SK-N-SH treated with all-trans-retinoic acid at 6 μM for 48 hours (cell line): ENCODE results near the gene YPEL4.

Source experiments
- ATAC-seq: fragments of 200-7000 bp; cut with Tn5 transposase; 3 replicates; pipeline ENCODE4 v1.9.1; 2020; ENCODE audit warnings: mild to moderate bottlenecking, moderate library complexity
- ARNTL ChIP-seq: fragments of 450-650 bp; formaldehyde crosslinking; IDR thresholded peaks from 2 replicates; pipeline ENCODE4 v1.5.0; 2020; ENCODE audit warnings: low read depth, mild to moderate bottlenecking, moderate library complexity, borderline replicate concordance
- BACH2 ChIP-seq: fragments of 250-450 bp; sonication (Bioruptor Pico); IDR thresholded peaks from 2 replicates; pipeline ENCODE4 v1.9.0; 2021; ENCODE audit warnings: mild to moderate bottlenecking, borderline replicate concordance
- CSDC2 ChIP-seq: fragments of 250-450 bp; sonication (Bioruptor Pico); IDR thresholded peaks from 2 replicates; pipeline ENCODE4 v1.5.0; 2020; ENCODE audit warnings: mild to moderate bottlenecking, moderate library complexity
- ESRRG ChIP-seq: fragments of 250-450 bp; sonication (Bioruptor Pico); IDR thresholded peaks from 2 replicates; pipeline ENCODE4 v1.6.1; 2021; ENCODE audit warnings: mild to moderate bottlenecking
- GLIS3 ChIP-seq: fragments of 250-450 bp; sonication (Bioruptor Pico); IDR thresholded peaks from 2 replicates; pipeline ENCODE4 v1.5.0; 2020; ENCODE audit warnings: mild to moderate bottlenecking, moderate library complexity
- ISL1 ChIP-seq: fragments of 250-450 bp; sonication (Bioruptor Pico); IDR thresholded peaks from 2 replicates; pipeline ENCODE4 v2.1.2; 2022; ENCODE audit warnings: mild to moderate bottlenecking, moderate library complexity
- OSR1 ChIP-seq: fragments of 250-450 bp; sonication (Bioruptor Pico); IDR thresholded peaks from 2 replicates; pipeline ENCODE4 v1.8.0; 2022; ENCODE audit warnings: moderate library complexity, mild to moderate bottlenecking, inconsistent platforms
- POU6F1 ChIP-seq: fragments of 250-450 bp; sonication (Bioruptor Pico); IDR thresholded peaks from 2 replicates; pipeline ENCODE4 v1.8.0; 2021; ENCODE audit warnings: low read depth, mild to moderate bottlenecking, moderate library complexity, borderline replicate concordance
- PPARA ChIP-seq: fragments of 250-450 bp; sonication (Bioruptor Pico); IDR thresholded peaks from 2 replicates; pipeline ENCODE4 v1.5.0; 2020; ENCODE audit warnings: mild to moderate bottlenecking, borderline replicate concordance
- SNAI2 ChIP-seq: fragments of 250-450 bp; sonication (Bioruptor Pico); IDR thresholded peaks from 2 replicates; pipeline ENCODE4 v1.5.0; 2020; ENCODE audit warnings: mild to moderate bottlenecking, moderate library complexity
- TCF4 ChIP-seq: fragments of 250-450 bp; sonication (Bioruptor Pico); IDR thresholded peaks from 2 replicates; pipeline ENCODE4 v1.8.0; 2021; ENCODE audit warnings: mild to moderate bottlenecking, moderate library complexity, borderline replicate concordance
- ZC3H10 ChIP-seq: fragments of 250-450 bp; sonication (Bioruptor Pico); IDR thresholded peaks from 2 replicates; pipeline ENCODE4 v1.5.1; 2021; ENCODE audit warnings: mild to moderate bottlenecking, moderate library complexity
- ZFP3 ChIP-seq: fragments of 250-450 bp; sonication (Bioruptor Pico); IDR thresholded peaks from 2 replicates; pipeline ENCODE4 v1.5.0; 2020; ENCODE audit warnings: mild to moderate bottlenecking, moderate library complexity
- ZFP30 ChIP-seq: fragments of 450-650 bp; formaldehyde crosslinking; IDR thresholded peaks from 2 replicates; pipeline ENCODE4 v1.5.0; 2022; ENCODE audit warnings: mild to moderate bottlenecking, moderate library complexity
- ZNF565 ChIP-seq: fragments of 450-650 bp; formaldehyde crosslinking; conservative IDR thresholded peaks from 2 replicates; pipeline ENCODE4 v1.5.0; 2020; ENCODE audit warnings: low read depth, mild to moderate bottlenecking, moderate library complexity
- ZNF70 ChIP-seq: fragments of 450-650 bp; formaldehyde crosslinking; IDR thresholded peaks from 2 replicates; pipeline ENCODE4 v1.5.0; 2020; ENCODE audit warnings: mild to moderate bottlenecking, moderate library complexity
- ZNF8 ChIP-seq: fragments of 450-650 bp; formaldehyde crosslinking; IDR thresholded peaks from 2 replicates; pipeline ENCODE4 v1.5.0; 2020; ENCODE audit warnings: mild to moderate bottlenecking, moderate library complexity
- TF ChIP-seq, protein P1 (sequence below): fragments of 250-450 bp; sonication (Bioruptor Pico); IDR thresholded peaks from 2 replicates; pipeline ENCODE4 v1.5.1; 2020; ENCODE audit warnings: low read depth, mild to moderate bottlenecking, moderate library complexity
- TF ChIP-seq, protein P2 (sequence below): fragments of 250-450 bp; sonication (Bioruptor Pico); IDR thresholded peaks from 2 replicates; pipeline ENCODE4 v1.5.0; 2020; ENCODE audit warnings: mild to moderate bottlenecking, moderate library complexity
- TF ChIP-seq, protein P3 (sequence below): fragments of 250-450 bp; sonication (Bioruptor Pico); IDR thresholded peaks from 2 replicates; pipeline ENCODE4 v1.8.0; 2020; ENCODE audit warnings: mild to moderate bottlenecking, moderate library complexity, borderline replicate concordance

The YPEL4 gene

GRCh38 chr11:57620467-57620866 lies 29.2 kb downstream of the YPEL4 start (continued):
- no peak for TF ChIP-seq BACH2 (CRISPR knock-in tag)

GRCh38 chr11:57619331-57619730 lies 30.4 kb downstream of the YPEL4 start:
- no peak for ATAC-seq
- TF ChIP-seq ESRRG (CRISPR knock-in tag) (no peak), ZNF70 (no peak), OSR1 (no peak), ZFP3 (no peak), POU6F1 (CRISPR knock-in tag) (no peak), ZFP30 (CRISPR knock-in tag) (no peak), ZC3H10 (CRISPR knock-in tag) (no peak), SNAI2 (CRISPR knock-in tag) (no peak), GLIS3 (CRISPR knock-in tag) (no peak)
- TF ChIP-seq, protein P1, sequence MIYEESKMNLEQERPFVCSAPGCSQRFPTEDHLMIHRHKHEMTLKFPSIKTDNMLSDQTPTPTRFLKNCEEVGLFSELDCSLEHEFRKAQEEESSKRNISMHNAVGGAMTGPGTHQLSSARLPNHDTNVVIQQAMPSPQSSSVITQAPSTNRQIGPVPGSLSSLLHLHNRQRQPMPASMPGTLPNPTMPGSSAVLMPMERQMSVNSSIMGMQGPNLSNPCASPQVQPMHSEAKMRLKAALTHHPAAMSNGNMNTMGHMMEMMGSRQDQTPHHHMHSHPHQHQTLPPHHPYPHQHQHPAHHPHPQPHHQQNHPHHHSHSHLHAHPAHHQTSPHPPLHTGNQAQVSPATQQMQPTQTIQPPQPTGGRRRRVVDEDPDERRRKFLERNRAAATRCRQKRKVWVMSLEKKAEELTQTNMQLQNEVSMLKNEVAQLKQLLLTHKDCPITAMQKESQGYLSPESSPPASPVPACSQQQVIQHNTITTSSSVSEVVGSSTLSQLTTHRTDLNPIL (CRISPR knock-in tag), result no peak
- TF ChIP-seq, protein P2, sequence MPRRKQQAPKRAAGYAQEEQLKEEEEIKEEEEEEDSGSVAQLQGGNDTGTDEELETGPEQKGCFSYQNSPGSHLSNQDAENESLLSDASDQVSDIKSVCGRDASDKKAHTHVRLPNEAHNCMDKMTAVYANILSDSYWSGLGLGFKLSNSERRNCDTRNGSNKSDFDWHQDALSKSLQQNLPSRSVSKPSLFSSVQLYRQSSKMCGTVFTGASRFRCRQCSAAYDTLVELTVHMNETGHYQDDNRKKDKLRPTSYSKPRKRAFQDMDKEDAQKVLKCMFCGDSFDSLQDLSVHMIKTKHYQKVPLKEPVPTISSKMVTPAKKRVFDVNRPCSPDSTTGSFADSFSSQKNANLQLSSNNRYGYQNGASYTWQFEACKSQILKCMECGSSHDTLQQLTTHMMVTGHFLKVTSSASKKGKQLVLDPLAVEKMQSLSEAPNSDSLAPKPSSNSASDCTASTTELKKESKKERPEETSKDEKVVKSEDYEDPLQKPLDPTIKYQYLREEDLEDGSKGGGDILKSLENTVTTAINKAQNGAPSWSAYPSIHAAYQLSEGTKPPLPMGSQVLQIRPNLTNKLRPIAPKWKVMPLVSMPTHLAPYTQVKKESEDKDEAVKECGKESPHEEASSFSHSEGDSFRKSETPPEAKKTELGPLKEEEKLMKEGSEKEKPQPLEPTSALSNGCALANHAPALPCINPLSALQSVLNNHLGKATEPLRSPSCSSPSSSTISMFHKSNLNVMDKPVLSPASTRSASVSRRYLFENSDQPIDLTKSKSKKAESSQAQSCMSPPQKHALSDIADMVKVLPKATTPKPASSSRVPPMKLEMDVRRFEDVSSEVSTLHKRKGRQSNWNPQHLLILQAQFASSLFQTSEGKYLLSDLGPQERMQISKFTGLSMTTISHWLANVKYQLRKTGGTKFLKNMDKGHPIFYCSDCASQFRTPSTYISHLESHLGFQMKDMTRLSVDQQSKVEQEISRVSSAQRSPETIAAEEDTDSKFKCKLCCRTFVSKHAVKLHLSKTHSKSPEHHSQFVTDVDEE (CRISPR knock-in tag), result no peak

DNA sequence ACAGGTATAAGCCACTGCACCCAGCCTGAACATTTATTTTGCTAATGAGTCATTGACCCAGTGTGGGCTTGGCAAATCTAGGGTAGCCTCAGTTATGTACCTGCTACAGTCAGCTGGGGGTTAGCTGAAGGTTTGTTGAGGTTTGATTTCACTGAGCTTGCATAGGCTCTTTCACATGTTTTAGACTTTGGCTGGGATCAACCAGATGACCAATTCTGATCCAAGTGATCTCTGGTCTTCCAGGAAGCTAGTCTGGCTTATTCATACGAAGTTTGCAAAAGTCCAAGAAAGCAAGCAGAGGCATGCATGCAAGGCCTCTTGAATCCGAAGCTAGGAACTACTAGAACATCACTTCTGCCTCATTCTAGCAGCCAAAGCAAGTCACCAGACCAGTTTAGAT lies 31.3 kb downstream of the YPEL4 start:
- ATAC-seq, result no peak
- TF ChIP-seq BACH2 (CRISPR knock-in tag) (no peak), ZNF565 (CRISPR knock-in tag) (no peak), ZFP3 (no peak)

DNA sequence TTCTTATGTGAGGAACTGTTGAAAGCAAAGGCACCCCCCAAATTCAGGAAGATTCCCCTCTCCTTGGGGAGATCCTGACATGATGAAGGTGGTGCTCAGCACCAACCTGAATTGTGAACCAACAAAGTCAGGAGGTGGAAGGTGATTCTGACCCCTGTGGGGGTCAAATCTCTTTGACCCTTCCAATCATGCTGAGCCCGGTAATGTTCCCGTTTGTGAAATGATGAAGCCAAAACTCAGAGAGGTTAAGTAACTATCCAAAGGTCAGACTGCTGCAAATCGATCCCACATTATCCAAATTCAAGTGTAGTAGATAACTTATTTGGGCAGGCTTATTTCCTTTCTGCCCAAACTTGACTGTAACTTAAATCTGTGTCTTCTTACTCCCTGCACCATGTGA lies 33.1 kb downstream of the YPEL4 start:
- ATAC-seq, result no peak
- TF ChIP-seq ESRRG (CRISPR knock-in tag), result no peak
- TF ChIP-seq ZC3H10 (CRISPR knock-in tag), result no peak
- no peak for TF ChIP-seq TCF4 (CRISPR knock-in tag)
- TF ChIP-seq POU6F1 (CRISPR knock-in tag), result no peak
- no peak for TF ChIP-seq BACH2 (CRISPR knock-in tag)
- TF ChIP-seq CSDC2 (CRISPR knock-in tag), result no peak
- TF ChIP-seq PPARA (CRISPR knock-in tag), result no peak
- TF ChIP-seq ISL1 (CRISPR knock-in tag), result no peak

DNA sequence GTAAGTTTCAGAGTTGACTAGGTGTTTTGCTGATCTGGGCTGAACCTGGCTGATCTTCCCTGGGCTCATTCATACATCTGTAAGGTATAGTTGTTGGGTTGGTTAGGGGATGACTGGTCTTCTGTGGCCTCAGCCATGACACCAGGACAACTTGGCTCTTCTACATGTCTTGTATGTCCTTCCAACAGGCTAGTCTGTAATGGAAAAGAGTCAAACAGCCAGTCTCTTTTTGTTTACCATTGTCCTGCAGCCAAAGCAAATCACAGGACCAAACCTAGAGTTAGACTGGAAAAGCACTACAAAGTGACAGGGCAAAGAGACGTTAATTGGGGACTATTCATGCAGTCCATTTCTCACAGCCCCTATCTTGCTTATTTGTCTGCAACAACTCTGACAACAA lies 34.4 kb downstream of the YPEL4 start:
- ATAC-seq, result no peak
- TF ChIP-seq, protein P1 (CRISPR knock-in tag), result no peak
- TF ChIP-seq ZNF8 (CRISPR knock-in tag), result no peak
- TF ChIP-seq ZNF70, result no peak
- TF ChIP-seq PPARA (CRISPR knock-in tag), result no peak
- TF ChIP-seq TCF4 (CRISPR knock-in tag), result no peak
- TF ChIP-seq SNAI2 (CRISPR knock-in tag), result no peak
- no peak for TF ChIP-seq ZFP3
- no peak for TF ChIP-seq CSDC2 (CRISPR knock-in tag)
- no peak for TF ChIP-seq GLIS3 (CRISPR knock-in tag)
- no peak for TF ChIP-seq ARNTL (CRISPR knock-in tag)
- TF ChIP-seq ZC3H10 (CRISPR knock-in tag), result no peak
- TF ChIP-seq, protein P2 (CRISPR knock-in tag), result no peak
- no peak for TF ChIP-seq OSR1
- TF ChIP-seq, protein P3, sequence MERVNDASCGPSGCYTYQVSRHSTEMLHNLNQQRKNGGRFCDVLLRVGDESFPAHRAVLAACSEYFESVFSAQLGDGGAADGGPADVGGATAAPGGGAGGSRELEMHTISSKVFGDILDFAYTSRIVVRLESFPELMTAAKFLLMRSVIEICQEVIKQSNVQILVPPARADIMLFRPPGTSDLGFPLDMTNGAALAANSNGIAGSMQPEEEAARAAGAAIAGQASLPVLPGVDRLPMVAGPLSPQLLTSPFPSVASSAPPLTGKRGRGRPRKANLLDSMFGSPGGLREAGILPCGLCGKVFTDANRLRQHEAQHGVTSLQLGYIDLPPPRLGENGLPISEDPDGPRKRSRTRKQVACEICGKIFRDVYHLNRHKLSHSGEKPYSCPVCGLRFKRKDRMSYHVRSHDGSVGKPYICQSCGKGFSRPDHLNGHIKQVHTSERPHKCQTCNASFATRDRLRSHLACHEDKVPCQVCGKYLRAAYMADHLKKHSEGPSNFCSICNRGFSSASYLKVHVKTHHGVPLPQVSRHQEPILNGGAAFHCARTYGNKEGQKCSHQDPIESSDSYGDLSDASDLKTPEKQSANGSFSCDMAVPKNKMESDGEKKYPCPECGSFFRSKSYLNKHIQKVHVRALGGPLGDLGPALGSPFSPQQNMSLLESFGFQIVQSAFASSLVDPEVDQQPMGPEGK, result no peak
